ENCODE results near the gene SPN. TPM values are rescaled to one million over a fixed set of nuclear protein-coding genes. Genes with fewer than 3 reads are reported as not detected.
"Not testable (repeated sequence)": the region's sequence is repeated elsewhere in the genome, so short reads cannot be mapped to it uniquely, and the experiment has no call there.

SPN gene
- polyA plus RNA-seq, 1 donor (not counting 4 experiments of a cell fraction or from before 2014, with no cell fraction given) = 0.07 TPM

DNA sequence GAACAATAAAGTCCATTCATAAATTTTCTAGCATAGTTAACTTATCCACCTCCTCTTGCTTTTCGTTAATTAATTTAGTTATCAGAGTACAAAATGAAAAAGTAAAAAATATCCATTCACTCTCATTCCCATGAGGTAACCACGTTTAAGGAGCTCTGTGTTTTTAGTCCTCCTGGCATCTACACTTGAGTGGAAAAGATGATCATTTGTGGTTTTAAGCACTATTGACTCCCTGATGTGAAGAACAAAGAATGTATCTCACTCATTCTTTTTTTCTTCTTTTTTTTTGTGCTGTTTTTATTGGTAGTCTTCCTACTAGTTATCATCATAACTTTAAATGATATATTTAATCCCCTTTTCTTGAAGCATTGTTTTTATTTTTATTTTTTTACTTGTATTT, 42.0 kb downstream of the SPN start:
- no peaks in the 10 kb centered on the region for H3K9me1 ChIP-seq (ENCODE audit: control insufficient read depth, extremely low read depth, insufficient read depth, low read length)
- H3K27me3 ChIP-seq (ENCODE audit: control insufficient read depth, extremely low read depth, insufficient read depth, low read length) = no peaks in the 10 kb centered on the region
- H2AFZ ChIP-seq (ENCODE audit: control insufficient read depth, low read length) = no peak overlapping the region
- dilution Hi-C loops (cut with MboI; ENCODE audit: extremely low pct_ligation_motif_present, low sequenced_read_pairs) = no loop called here
- no peak for FAIRE-seq
- no peaks in the 10 kb centered on the region for H3K79me2 ChIP-seq (ENCODE audit: control insufficient read depth, insufficient read depth, low read length)
- H3K4me2 ChIP-seq (ENCODE audit: control insufficient read depth, extremely low read depth, insufficient read depth, low read depth, low read length) = no peak overlapping the region
- no peaks in the 10 kb centered on the region for H3K9me3 ChIP-seq (ENCODE audit: control insufficient read depth, low read depth, low read length)
- no peak for DNase-seq (ENCODE audit: low read depth, low spot score)
- no peak overlapping the region for H3K27ac ChIP-seq (ENCODE audit: control insufficient read depth, insufficient read depth, low read length)
- H3K9ac ChIP-seq (ENCODE audit: control insufficient read depth, extremely low read depth, insufficient read depth, low read length) = no peak overlapping the region
- no peaks in the 10 kb centered on the region for H3K36me3 ChIP-seq (ENCODE audit: control insufficient read depth in 2 of 2, extremely low read depth in 1 of 2, insufficient read depth in 2 of 2, low read length in 2 of 2)
- H4K20me1 ChIP-seq (ENCODE audit: control insufficient read depth, extremely low read depth, insufficient read depth, low read length) = no peaks in the 10 kb centered on the region
- no peak overlapping the region for H3K4me3 ChIP-seq (ENCODE audit: control insufficient read depth in 2 of 3, extremely low read depth in 1 of 3, insufficient read depth in 2 of 3, low read depth in 1 of 3, low read length in 3 of 3)
- H3K4me1 ChIP-seq (ENCODE audit: control insufficient read depth, extremely low read depth, insufficient read depth, low read length) = peaks cover 2% of the 10 kb centered on the region
- TF ChIP-seq CTCF (optimal IDR thresholded peaks at IDR 0.05 in 1 of 3, IDR thresholded peaks at IDR 0.05 in 1 of 3, conservative IDR thresholded peaks at IDR 0.05 in 1 of 3; ENCODE audit: extremely low read depth in 1 of 3, insufficient read depth in 2 of 3, low read length in 3 of 3) (no peak), EZH2 (IDR thresholded peaks at IDR 0.05; ENCODE audit: low read length) (no peak)

DNA sequence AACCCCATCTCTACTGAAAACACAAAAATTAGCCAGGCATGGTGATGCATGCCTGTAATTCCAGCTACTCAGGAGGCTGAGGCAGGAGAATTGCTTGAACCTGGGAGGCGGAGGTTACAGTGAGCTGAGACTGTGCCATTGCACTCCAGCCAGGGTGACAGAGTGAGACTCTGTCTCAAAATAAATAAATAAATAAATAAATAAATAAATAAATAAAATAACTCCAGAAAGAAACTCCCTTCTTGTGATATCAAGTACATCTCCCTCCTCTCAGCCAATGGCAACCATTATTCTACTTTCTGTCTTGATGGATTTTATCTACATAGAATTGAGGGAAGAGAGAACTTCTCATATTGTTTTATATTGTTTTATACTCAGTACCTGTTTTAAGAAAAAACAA, 44.1 kb downstream of the SPN start:
- H3K27me3 ChIP-seq (ENCODE audit: control insufficient read depth, extremely low read depth, insufficient read depth, low read length); H3K27ac ChIP-seq (ENCODE audit: control insufficient read depth, insufficient read depth, low read length); H3K4me1 ChIP-seq (ENCODE audit: control insufficient read depth, extremely low read depth, insufficient read depth, low read length); H3K79me2 ChIP-seq (ENCODE audit: control insufficient read depth, insufficient read depth, low read length); DNase-seq (ENCODE audit: low read depth, low spot score); H2AFZ ChIP-seq (ENCODE audit: control insufficient read depth, low read length); H3K36me3 ChIP-seq (ENCODE audit: control insufficient read depth in 2 of 2, extremely low read depth in 1 of 2, insufficient read depth in 2 of 2, low read length in 2 of 2); FAIRE-seq; H3K9ac ChIP-seq (ENCODE audit: control insufficient read depth, extremely low read depth, insufficient read depth, low read length); H3K4me3 ChIP-seq (ENCODE audit: control insufficient read depth in 2 of 3, extremely low read depth in 1 of 3, insufficient read depth in 2 of 3, low read depth in 1 of 3, low read length in 3 of 3); H3K9me1 ChIP-seq (ENCODE audit: control insufficient read depth, extremely low read depth, insufficient read depth, low read length); H4K20me1 ChIP-seq (ENCODE audit: control insufficient read depth, extremely low read depth, insufficient read depth, low read length); dilution Hi-C loops (cut with MboI; ENCODE audit: extremely low pct_ligation_motif_present, low sequenced_read_pairs); H3K4me2 ChIP-seq (ENCODE audit: control insufficient read depth, extremely low read depth, insufficient read depth, low read depth, low read length); H3K9me3 ChIP-seq (ENCODE audit: control insufficient read depth, low read depth, low read length): not testable (repeated sequence)

DNA sequence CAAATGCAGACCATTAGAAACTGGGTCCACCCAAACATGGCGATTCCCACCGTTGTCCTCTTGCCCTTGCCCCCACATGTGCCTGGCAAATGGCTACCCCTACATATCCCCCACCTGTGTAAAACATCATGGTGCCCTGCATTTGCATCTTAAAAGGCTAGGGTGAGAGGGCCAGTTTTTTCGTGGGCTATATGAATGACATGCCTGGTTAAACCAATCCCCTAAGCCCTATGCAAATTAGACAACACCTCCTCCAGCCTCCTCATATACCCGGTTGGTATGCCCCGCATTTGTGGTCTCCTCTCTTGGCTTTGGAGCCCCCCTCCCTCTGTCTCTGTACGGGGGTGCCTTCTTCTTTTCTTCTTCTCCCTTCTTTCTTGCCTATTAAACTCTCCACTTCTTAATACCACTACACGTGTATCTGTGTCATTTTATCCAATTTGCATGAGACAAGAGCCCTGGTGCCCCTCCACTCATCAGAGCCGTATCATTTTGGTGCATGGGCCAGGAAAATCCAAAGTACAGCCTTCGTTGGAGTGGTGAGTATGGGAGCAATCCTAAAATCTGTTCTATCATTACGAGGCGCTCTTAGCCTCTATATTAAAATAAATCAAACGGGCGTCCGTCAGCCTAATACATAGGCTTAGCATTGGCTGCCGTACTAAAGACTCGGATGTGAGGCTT, 46.0 kb downstream of the SPN start:
- no peak for FAIRE-seq

More for the DNA sequence above, 46.0 kb downstream of the SPN start:
- H3K9me3 ChIP-seq (ENCODE audit: control insufficient read depth, low read depth, low read length) = no peaks in the 10 kb centered on the region
- H2AFZ ChIP-seq (ENCODE audit: control insufficient read depth, low read length) = no peak overlapping the region
- H3K27me3 ChIP-seq (ENCODE audit: control insufficient read depth, extremely low read depth, insufficient read depth, low read length) = no peaks in the 10 kb centered on the region
- no peak overlapping the region for H3K4me2 ChIP-seq (ENCODE audit: control insufficient read depth, extremely low read depth, insufficient read depth, low read depth, low read length)
- H3K4me3 ChIP-seq (ENCODE audit: control insufficient read depth in 2 of 3, extremely low read depth in 1 of 3, insufficient read depth in 2 of 3, low read depth in 1 of 3, low read length in 3 of 3) = no peak overlapping the region
- no peak overlapping the region for H3K9ac ChIP-seq (ENCODE audit: control insufficient read depth, extremely low read depth, insufficient read depth, low read length)
- dilution Hi-C loops (cut with MboI; ENCODE audit: extremely low pct_ligation_motif_present, low sequenced_read_pairs) = no loop called here
- DNase-seq (ENCODE audit: low read depth, low spot score) = no peak
- H3K79me2 ChIP-seq (ENCODE audit: control insufficient read depth, insufficient read depth, low read length) = no peaks in the 10 kb centered on the region
- no peaks in the 10 kb centered on the region for H4K20me1 ChIP-seq (ENCODE audit: control insufficient read depth, extremely low read depth, insufficient read depth, low read length)
- no peaks in the 10 kb centered on the region for H3K36me3 ChIP-seq (ENCODE audit: control insufficient read depth in 2 of 2, extremely low read depth in 1 of 2, insufficient read depth in 2 of 2, low read length in 2 of 2)
- peaks cover 4% of the 10 kb centered on the region for H3K4me1 ChIP-seq (ENCODE audit: control insufficient read depth, extremely low read depth, insufficient read depth, low read length)
- TF ChIP-seq EZH2 (IDR thresholded peaks at IDR 0.05; ENCODE audit: low read length) = no peak
- no peak for TF ChIP-seq CTCF (optimal IDR thresholded peaks at IDR 0.05 in 1 of 3, IDR thresholded peaks at IDR 0.05 in 1 of 3, conservative IDR thresholded peaks at IDR 0.05 in 1 of 3; ENCODE audit: extremely low read depth in 1 of 3, insufficient read depth in 2 of 3, low read length in 3 of 3)
- H3K27ac ChIP-seq (ENCODE audit: control insufficient read depth, insufficient read depth, low read length) = no peak overlapping the region
- H3K9me1 ChIP-seq (ENCODE audit: control insufficient read depth, extremely low read depth, insufficient read depth, low read length) = no peaks in the 10 kb centered on the region
